Stimulated activated CD4-positive, alpha-beta T cell treated with anti-CD3 and anti-CD28 coated beads, Interleukin-1b, Interleukin-23, amount 100 ng/mL, for 48 hours (primary cell): Measurements from ENCODE around the gene IGLL1.
"Not testable (repeated sequence)": the region's sequence is repeated elsewhere in the genome, so short reads cannot be mapped to it uniquely, and the experiment has no call there.

ENCODE experiments used
- DNase-seq: peaks from one replicate; pipeline ENCODE4 v3.0.0-alpha.2; 2020

The IGLL1 gene

GRCh38 chr22:23579870-23580575 is at the start of gene IGLL1:
IGLL1 (minus strand) TSS chr22:23580290; CDS start chr22:23580190, 100 bp downstream.
- no peak for DNase-seq

DNA sequence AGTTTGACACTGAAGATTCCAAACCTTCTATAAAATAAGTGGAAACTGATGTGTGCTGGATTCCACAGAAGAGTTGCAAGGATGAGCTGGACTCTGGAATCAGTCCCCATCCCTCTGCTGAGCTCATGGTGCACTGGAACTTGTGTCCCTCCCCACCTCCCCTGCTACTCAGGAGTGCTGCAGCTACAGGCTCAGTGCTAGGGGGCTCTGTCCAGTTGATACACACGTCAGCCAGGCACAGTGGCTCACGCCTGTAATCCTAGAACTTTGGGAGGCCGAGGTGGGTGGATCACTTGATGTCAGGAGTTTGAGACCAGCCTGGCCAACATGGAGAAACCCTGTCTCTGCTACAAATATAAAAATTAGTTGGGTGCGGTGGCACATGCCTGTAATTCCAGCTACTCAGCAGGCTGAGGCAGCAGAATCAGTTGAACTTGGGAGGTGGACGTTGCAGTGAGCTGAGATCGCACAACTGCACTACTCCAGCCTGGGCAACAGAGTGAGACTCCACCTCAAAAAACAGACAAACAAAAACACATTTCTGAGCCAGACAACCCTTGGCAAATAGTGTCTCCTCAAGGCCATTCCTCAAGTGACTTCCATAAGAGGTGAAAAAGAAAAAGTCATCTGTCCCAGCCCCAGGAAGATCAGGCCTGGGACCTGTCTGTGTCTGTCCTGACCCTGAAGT is 48.1 kb upstream of the IGLL1 start:
- not testable (repeated sequence) for DNase-seq

DNA sequence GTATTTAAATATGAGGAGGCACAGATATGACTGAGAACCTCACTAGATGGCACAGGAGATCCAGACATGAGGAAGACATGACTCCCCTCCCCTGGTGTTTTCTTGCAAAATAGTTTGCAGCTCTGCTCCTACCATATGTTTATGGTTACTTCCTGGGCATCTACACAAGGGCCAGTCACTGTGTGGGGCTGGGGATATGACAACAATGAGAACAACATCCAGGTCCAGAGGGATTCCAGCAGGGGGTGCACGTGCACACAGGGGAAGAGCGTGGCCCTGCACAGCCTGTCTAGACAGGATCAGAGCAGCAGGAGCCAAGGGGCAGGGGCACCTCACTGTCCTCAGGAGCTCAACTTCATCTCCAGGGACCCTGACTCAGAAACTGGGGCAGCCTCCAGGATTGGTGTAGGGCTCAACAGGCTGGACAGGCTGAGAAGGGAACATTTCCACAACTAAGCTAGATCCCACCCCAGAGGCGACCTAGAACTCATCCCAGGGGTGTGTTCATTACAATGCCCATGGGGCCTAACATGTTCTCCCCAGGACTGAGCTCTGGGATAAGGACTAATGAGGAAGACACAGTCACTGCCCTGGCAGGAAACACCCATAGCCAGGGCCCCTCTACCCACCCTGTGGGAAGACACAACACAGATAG is 47.4 kb upstream of the IGLL1 start:
- DNase-seq, result peak; percentile 58

- DNase-seq, result no peak
These were observed 46.3 kb upstream of the IGLL1 start for GRCh38 chr22:23626286-23626975.

GRCh38 chr22:23622634-23623033 is 42.5 kb upstream of the IGLL1 start:
- no peak for DNase-seq

- DNase-seq, result not testable (repeated sequence)
These were observed 41.8 kb upstream of the IGLL1 start for GRCh38 chr22:23621916-23622315.

- no peak for DNase-seq
These were observed 41.1 kb upstream of the IGLL1 start for GRCh38 chr22:23621082-23621780.

DNA sequence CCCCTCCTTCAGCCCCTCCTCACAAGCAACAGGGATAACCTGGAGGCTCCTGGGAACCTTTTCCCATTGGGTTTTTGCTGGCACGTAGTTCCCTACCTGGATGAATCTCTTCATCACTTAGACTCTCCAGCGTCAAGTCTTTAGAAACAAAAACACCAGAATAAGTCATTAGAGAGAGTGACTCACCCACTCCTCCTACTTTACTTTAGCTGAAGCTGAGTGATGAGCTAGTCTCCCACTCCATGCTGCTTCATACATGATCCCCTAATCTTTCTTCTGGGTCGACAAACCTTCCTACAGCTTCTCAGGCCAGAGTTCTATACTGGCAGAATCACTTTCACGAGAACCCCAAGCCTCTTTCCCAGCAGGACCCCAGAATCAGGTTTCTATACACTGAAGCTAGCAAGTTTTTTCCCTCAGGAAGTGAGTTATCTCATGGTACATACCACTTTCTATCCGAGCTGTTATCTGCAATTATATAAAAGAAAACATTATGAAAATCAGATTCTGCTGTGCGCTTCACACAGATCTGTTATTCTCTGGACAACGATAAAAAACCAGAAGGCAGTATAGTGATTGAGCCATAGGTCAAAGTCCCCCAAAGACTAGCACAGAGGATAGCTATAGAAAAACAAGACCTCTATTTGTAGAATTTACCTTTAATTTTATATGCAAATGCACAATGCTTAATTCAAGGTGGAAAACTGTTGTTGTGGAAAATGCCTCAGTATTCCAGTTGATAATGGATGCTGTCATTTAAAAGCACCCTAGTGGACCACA is 33.3 kb upstream of the IGLL1 start:
- no peak for DNase-seq

GRCh38 chr22:23609983-23610781 is 30.1 kb upstream of the IGLL1 start:
- DNase-seq, result no peak

DNA sequence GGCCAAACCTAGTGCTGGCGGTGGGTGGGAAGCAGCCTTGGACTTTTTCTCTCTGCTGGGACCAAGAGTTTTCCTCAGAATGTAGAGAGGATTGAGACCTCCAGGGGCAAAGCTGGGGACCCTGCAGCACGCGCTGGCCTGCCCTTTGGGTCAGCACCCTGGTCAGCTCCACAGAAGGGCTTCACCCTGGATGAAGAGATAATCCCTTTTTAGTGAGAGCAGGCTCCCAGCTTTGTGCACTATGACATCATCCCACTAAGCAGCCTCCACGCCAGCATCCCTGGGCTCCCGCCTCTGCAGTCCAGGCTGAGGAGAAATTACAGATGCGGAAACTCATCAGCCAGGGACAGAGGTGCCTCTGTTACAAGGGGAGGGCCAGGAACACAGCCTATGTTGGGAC is 28.5 kb upstream of the IGLL1 start:
- no peak for DNase-seq

- DNase-seq, result no peak
These were observed 26.4 kb upstream of the IGLL1 start for GRCh38 chr22:23606204-23607131.

- DNase-seq, result no peak
These were observed 25.0 kb upstream of the IGLL1 start for GRCh38 chr22:23604939-23605712.

- no peak for DNase-seq
These were observed 23.2 kb upstream of the IGLL1 start for GRCh38 chr22:23603266-23603665.

DNA sequence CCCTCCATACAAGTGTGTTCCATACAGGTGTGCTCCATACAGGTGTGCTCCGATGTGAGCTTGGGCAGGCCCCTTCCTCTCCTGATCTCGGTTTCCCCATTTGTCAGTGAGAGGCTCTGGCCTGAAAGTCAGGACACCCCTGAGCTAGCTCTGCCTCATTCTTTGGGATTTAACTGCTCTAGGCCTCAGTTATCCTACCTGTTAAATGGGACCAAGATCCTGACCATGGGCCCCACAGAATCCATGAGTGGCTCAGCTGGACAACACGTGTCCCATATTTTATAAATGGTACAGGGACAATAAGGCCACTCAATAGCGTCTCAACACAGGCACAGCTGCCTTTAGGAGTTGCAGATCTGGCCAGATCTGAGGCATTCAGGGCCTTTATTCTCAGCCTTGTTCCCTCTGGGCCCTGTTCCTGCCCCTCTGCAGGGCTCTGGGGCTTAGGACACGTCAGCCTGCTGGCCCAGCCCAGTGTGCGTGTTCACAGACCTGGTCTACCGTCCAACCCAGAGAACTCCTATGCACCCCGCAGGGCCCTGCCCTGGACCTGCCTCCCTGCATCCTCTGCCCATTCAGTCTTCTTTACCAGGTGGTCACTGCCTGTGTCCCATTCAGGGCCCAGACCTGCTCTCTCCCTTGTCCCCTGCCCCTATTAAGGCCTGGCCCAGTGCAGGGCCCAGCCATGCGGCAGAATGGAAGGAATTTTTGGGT is 18.9 kb upstream of the IGLL1 start:
- no peak for DNase-seq

DNA sequence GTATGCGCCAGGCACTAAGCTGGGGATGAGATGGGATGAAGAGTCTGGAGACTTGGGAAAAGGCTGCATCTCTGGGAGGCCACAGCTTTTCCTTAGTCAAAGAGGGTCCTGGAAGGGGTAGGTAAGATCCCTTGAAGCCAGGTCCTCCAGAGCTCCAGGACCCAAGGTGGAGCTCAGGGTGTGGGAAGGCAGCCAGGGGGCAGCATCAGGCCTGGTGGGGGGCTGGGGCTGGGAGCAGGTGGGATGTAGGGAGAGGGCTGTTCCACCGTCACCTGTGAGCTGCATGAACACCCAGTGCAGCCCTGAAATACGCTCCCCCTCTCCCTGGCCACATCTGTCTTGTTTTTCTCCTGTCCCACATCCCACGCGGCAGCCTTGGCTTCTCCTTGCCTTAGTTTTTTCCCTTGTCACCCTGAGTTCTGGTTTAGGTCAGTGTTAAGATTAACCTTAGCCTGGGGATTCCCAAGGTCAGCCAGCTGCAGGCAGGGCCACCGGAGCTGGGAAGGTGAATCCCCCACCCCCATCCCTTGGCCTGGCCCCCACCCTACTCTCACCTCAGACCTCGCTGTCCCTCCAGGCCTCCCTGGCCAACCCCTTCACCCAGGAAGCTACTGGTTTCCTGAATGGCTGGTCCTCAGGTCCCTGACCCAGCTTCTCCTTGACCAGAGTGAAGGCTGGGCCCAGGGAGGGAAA is 17.6 kb upstream of the IGLL1 start:
- DNase-seq, result not testable (repeated sequence)

DNA sequence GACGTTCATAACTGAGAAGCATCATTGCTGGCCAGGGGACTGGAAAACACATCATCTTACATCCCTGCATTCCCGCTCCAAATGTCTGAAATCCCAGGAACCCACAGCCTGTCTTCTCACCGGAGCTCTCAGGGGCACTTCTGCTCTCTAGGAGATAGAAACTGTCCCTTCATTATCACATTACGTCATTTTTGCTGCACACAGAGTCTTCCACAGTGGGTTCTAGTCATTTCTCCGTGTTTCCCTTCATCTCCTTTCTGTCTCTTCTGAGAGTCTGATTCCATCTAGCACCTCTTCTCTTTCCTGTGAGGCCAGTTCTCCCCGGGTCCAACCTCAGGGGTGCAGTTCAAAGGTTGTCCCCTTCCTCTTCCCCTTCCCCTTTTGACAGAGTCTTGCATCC is 15.8 kb upstream of the IGLL1 start:
- DNase-seq, result not testable (repeated sequence)

DNA sequence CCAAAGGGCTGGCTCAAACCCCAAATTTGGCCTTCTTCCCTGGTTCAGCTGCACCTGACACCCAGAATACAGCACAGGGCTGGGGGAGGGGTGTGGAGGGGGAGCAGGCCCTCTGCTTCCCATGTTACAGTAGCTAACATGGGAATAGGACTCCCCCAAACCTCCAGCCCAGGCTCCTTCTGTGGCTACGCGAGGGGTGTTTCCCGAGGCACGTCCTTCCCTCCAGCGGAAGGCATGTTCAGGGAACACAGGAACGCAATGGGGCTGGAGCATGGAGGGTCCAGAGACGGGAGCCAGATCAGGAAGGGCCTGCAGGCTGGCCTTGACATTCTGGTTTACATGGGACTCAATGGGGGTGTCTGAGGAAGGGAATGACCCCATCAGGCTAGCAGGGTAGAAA is 11.8 kb upstream of the IGLL1 start:
- no peak for DNase-seq
